DND-41 (cell line): ENCODE measurements around the gene PRR7.

ENCODE experiments used
- CTCF ChIP-seq: IDR thresholded peaks from 2 replicates; pipeline ENCODE4 v1.5.1; 2012; ENCODE audit warnings: borderline replicate concordance, low read length, moderate library complexity, mild to moderate bottlenecking; ENCODE audit not compliant: poor library complexity, severe bottlenecking; ENCODE audit errors: extremely low read depth
- EZH2 ChIP-seq: IDR thresholded peaks from 3 replicates; pipeline ENCODE4 v1.6.1; 2012; ENCODE audit warnings: borderline replicate concordance, low read depth, mild to moderate bottlenecking, moderate library complexity, low read length, inconsistent platforms; ENCODE audit not compliant: severe bottlenecking

DNA sequence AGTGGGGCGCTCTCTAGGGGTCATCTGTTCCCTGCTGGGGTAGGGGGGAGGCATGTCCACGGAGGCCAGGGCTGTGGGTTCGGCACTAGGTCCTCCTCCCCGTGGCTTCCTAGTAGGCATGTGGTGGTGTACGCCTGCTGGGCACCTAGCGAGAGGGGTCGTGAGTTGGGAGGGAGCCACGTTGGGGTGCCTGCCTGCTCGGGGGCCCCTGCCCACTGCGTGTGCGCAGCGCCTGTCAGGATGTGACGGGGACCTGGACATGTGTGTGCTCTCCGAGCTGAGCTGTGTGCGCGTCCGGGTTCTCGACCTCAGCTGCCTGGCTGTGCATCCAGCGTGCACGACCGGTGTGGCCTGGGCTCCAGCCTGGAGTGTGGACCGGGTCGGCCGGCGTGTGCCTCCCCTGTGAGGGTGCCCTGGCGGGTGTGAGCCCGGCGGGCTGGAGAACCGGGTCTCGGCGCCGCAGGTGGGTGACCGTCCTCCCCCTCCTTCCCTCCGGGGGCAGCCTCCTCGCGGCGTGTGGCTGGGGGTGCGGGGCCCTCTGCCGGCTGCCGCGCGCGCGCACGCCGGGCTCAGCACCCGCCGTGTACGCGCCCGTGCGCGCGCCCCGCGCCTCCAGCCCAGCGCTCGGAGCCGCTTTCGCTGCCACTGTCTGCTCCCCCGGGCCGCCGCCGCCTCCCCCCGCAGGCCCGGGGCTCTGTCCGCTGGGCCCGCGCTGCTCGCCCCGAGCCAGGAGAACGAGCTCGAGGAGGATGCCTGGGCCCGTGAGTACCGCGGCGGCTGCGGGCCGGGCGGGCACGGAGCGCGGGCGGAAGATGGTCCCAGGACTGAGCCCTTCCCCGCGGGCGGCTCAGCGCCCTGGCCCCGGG is at the start of gene PRR7:
- TF ChIP-seq CTCF (peak; percentile 20), EZH2 (peak; percentile 90)
